HG02970 (cell line): ENCODE data around the gene RTN1.

Experiments
- ATAC-seq: cut with Tn5 transposase; IDR thresholded peaks from one replicate; pipeline ENCODE4 v1.9.1; 2021; ENCODE audit warnings: mild to moderate bottlenecking, moderate library complexity, moderate number of reproducible peaks; ENCODE audit not compliant: unreplicated experiment, low FRiP score

RTN1 gene

DNA sequence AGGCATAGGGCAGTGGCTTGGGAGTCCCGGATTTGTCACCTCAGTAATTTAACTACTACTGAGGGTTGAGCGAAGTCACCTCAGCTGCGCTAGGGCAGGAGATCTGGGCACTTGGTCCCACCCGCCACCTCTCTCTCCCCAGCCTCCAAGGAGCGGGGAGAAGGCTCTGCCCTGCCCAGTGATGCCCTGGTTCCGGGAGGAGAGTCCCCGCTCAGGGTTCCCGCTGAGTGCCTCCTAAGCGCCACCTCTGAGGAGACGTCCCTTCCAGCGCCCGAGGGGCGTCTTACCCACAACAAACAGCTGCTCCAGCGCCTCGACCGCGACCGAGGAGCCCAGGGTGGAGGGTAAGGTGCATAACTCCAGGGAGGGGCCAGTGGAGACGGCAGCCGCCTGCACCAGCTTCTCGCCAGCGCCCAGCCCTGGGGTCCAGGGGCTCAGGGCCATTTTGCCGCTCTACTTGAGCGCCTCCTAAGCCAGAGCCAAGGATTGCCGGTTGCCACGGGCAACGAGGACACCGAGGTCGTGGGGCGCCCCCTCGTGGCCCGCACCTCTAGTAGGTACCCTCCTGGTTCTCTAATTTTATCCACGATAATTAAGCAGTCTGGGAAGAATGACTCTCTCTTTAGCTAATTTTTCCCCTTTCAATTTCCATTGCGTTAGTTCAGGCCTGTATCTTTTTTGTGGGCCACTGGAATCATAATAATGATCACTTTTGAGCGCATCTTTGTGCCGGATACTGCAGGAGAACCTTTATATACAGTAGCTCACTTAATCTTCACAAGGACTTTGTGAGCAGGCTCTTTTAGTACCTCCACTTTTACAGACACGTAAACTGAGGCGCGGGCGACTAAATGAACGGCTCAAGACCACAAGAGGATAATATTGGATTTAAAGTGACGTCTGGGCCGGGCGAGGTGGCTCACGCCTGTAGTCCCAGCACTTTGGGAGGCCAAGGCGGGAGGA is 294.0 kb downstream of the RTN1 start, which contains the start of gene CCDC175:
Gene CCDC175 (minus strand): TSS at position 481 of the 963 bp plus-strand sequence. CDS start 37 bp downstream, at position 444.
- ATAC-seq, result peak; percentile 98

DNA sequence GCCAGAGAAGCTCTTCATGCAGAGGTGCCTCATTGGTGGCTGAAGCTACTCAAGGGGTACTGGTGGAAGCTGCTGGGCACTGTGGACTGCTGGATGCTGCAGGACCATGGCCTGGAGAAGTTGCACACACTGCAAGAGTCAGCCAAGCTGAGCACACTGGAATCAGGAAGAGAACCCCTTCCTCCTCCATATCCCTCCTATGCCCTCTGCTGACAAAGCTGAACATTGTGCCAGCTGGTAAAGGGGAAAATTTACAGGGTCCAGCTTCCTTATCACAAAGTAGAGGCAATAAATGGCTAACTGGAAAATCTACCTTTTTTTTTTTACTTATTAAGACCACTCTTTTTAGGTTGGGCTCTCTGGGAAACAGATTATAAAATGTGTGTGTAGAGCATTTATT is 300.5 kb downstream of the RTN1 start:
- no peak for ATAC-seq

DNA sequence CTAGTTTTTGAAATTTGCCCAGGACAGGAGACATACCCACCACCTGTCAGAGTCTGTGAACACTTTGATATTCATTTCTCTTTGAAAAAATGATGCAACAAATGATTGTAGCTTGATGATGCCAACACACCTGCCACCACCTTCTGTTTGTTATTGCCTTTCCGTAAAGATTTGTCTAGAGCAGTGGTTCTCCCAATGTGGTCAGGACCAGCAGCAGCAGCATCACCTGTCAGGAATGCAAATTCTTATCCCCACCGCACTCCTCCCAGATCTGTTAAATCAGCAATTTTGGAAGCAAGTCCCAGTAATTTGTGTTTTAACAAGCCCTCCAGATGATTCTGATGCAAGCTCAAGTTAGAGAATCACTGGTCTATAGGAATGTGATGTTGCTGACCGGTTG is 303.9 kb downstream of the RTN1 start:
- ATAC-seq, result no peak

DNA sequence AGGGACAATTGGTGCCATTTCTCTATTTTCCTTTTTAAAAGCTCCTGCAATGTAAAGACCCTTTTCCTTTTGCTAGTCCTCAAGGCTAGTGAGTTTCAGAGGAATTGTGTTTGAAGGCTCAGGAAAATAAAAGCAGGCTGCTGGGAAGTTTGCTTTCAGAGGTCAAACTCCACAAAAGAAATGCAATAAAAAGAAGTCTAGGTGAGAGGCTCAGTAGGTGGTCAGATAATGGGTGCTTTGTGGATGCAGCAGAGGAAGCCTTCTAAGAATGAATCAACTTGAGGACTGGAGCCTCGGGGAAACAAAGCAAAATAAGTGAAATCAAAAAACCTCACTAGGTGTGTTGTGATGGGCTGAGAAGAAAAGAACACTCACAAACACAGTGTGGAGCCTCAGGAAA is 304.3 kb downstream of the RTN1 start:
- no peak for ATAC-seq

DNA sequence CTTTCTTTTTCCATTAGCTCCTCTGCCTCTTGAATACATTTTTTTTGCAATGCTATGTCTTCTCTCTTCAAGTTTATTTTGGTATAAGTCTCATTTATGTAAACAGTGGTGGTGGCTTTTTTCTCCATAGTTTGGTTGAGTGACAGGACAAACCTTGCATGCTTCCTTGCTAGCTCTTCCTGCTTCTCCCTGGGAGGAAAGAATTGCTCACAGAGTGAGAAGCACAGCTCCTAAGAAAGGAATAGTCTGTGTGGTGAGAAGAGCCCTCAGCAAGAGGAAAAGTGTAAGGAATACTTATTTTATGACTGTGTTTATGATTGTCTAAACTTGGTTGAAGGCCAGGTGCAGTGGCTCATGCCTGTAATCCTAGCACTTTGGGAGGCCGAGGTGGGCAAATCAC is 305.5 kb downstream of the RTN1 start:
- no peak for ATAC-seq

DNA sequence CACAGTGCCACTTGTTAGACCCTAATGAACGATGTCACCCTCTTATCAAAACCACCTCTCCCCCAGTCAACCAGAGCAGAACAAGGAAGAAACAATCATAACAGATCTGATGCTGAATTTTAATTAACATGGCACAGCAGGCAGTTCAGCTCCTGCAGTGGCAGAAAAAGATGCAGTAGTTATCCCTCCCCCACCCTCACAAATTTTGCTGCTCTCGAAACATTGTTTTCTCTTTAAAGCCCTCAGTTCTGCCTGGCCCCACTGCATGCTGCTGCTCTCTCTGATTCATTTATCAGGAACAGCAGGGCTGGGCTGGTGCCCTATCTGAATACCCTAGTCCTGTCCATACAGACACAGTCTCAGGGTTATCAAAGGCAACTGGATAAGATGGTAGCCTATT is 306.2 kb downstream of the RTN1 start:
- no peak for ATAC-seq

DNA sequence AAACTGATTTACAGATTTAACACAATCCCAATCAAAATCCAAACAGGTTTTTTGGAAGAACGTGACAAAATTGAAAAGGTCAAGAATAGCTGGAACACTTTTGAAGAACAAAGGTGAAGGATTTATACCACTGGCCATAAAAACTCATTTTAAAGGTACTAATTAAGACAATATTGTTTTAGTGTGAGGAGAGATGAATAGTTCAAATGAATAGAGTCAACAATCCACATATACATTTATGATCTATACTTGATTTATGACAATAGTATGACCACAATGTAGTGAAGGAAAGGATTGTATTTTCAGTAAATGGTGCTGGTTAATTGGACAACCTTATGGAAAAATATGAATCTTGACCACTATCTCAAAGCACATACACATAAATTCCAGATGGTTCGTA is 323.3 kb downstream of the RTN1 start:
- no peak for ATAC-seq
